Cardiac muscle cell (in vitro differentiated cells and primary cell): Measurements from ENCODE around the gene CHD8. TPM values are rescaled to one million over a fixed set of nuclear protein-coding genes. Genes with fewer than 3 reads are reported as not detected.

ENCODE experiments used
- DNase-seq, 2 donors: peaks; one replicate each; pipeline versions ENCODE4 v3.0.0 to v3.0.0-alpha.2; 2010 to 2017; ENCODE audit warnings: low read depth in 1 of 2, low spot score in 1 of 2
- H3K27ac ChIP-seq: fragments of 200-600 bp; sonication (generic); 2 replicates; pipeline ENCODE4 v1.5.1; 2016
- H3K27me3 ChIP-seq: fragments of 200-600 bp; sonication (generic); 2 replicates; pipeline ENCODE4 v1.6.0; 2016; ENCODE audit warnings: control low read depth
- H3K36me3 ChIP-seq: fragments of 200-600 bp; sonication (generic); 2 replicates; pipeline ENCODE4 v1.5.1; 2016; ENCODE audit warnings: control low read depth
- H3K4me1 ChIP-seq: fragments of 200-600 bp; sonication (generic); 2 replicates; pipeline ENCODE4 v1.8.1; 2017; ENCODE audit warnings: low read depth, mild to moderate bottlenecking, mixed run types
- H3K4me3 ChIP-seq: fragments of 200-600 bp; sonication (generic); 2 replicates; pipeline ENCODE4 v1.5.1; 2016; ENCODE audit warnings: mild to moderate bottlenecking
- H3K9me3 ChIP-seq: fragments of 200-600 bp; sonication (generic); 2 replicates; pipeline ENCODE4 v1.5.1; 2017; ENCODE audit warnings: low read depth, mild to moderate bottlenecking, control low read depth
- CTCF ChIP-seq: IDR thresholded peaks from 2 replicates; pipeline ENCODE4 v1.5.1; 2012; ENCODE audit warnings: low read depth, mild to moderate bottlenecking, low read length
- polyA plus RNA-seq: library from polyadenylated mRNA; unstranded; fragments of >200 nt; fragmentation: Nextera tagmentation; extraction: Ambion mirVana; gene quantifications from 2 replicates; pipeline ENCODE4 v1.2.1, GENCODE V29; 2016
- total RNA-seq: library from RNA; depleted of rRNA; stranded (reverse); fragments of >200 nt; gene quantifications from 2 replicates; pipeline ENCODE4 v1.2.3, GENCODE V29; 2016

CHD8 gene
- total and polyA plus RNA-seq, 2 experiments from 2014 or later = 25.2 to 71.4 TPM

GRCh38 chr14:21440859-21441258 is 15.1 kb downstream of the CHD8 start:
- Histone ChIP-seq H3K4me1 (peaks cover 13% of the 10 kb centered on the region), H3K9me3 (no peaks in the 10 kb centered on the region), H3K27me3 (no peaks in the 10 kb centered on the region), H3K27ac (peak overlapping the region; percentile 10), H3K4me3 (no peak overlapping the region), H3K36me3 (no peaks in the 10 kb centered on the region)
- TF ChIP-seq CTCF = no peak
- DNase-seq = no peak

- Histone ChIP-seq H3K4me1 (peaks cover 25% of the 10 kb centered on the region), H3K9me3 (no peaks in the 10 kb centered on the region), H3K4me3 (peak overlapping the region; percentile 59), H3K27ac (peak overlapping the region; percentile 98), H3K27me3 (no peaks in the 10 kb centered on the region), H3K36me3 (no peaks in the 10 kb centered on the region)
- TF ChIP-seq CTCF = no peak
- DNase-seq = peak; percentile 100
Observed at GRCh38 chr14:21437063-21437901, 18.6 kb downstream of the CHD8 start.

- H3K4me3 ChIP-seq = peak overlapping the region; percentile 59
- H3K9me3 ChIP-seq = no peaks in the 10 kb centered on the region
- H3K27ac ChIP-seq = peak overlapping the region; percentile 98
- peaks cover 25% of the 10 kb centered on the region for H3K4me1 ChIP-seq
- TF ChIP-seq CTCF = no peak
- no peak for DNase-seq
- H3K27me3 ChIP-seq = no peaks in the 10 kb centered on the region
- H3K36me3 ChIP-seq = no peaks in the 10 kb centered on the region
Observed at GRCh38 chr14:21436567-21437062, 19.3 kb downstream of the CHD8 start.

- Histone ChIP-seq H3K9me3 (no peaks in the 10 kb centered on the region), H3K4me1 (peaks cover 14% of the 10 kb centered on the region), H3K4me3 (no peak overlapping the region), H3K27me3 (no peaks in the 10 kb centered on the region), H3K36me3 (peaks cover 48% of the 10 kb centered on the region), H3K27ac (peak overlapping the region; percentile 76)
- no peak for TF ChIP-seq CTCF
- DNase-seq = no peak
Observed at GRCh38 chr14:21431126-21431525, 24.8 kb downstream of the CHD8 start.

GRCh38 chr14:21428930-21429329 is 27.0 kb downstream of the CHD8 start:
- no peaks in the 10 kb centered on the region for H3K4me1 ChIP-seq
- H3K27ac ChIP-seq = no peak overlapping the region
- H3K36me3 ChIP-seq = peaks cover 69% of the 10 kb centered on the region
- H3K27me3 ChIP-seq = no peaks in the 10 kb centered on the region
- no peaks in the 10 kb centered on the region for H3K9me3 ChIP-seq
- TF ChIP-seq CTCF = no peak
- no peak for DNase-seq
- H3K4me3 ChIP-seq = no peak overlapping the region
